H1 (cell line): ENCODE data around the gene PLXDC2. TPM values are rescaled to one million over a fixed set of nuclear protein-coding genes. Genes with fewer than 3 reads are reported as not detected.

Experiments used
- polyA plus RNA-seq, 7 experiments: library from polyadenylated mRNA; depleted of rRNA in 3 of 7; stranded (reverse) in 5 of 7; unstranded in 2 of 7; fragments of >200 nt in 5 of 7; fragments of 200-250 nt in 2 of 7; gene quantifications; 1 replicate in 5 of 7; 2 replicates in 1 of 7; 4 replicates in 1 of 7; pipeline versions ENCODE4 v1.2.1 to v1.2.3, GENCODE V29; 2011 to 2013; ENCODE audit warnings: missing spikeins in 2 of 7, mixed read lengths in 2 of 7
- total RNA-seq: library from RNA; stranded (reverse); fragmentation: NEBNext Ultra II Directional; extraction: Animal tissue kit (Norgen Biotek cat#: 25700); gene quantifications from 2 replicates; pipeline ENCODE4 v1.2.1, GENCODE V29; 2021
- TF ChIP-seq, protein P1 (sequence below): fragments of 300-600 bp; sonication (generic); IDR thresholded peaks from 2 replicates; pipeline ENCODE4 v1.7.1; 2012; ENCODE audit warnings: low read length, moderate library complexity, mild to moderate bottlenecking, inconsistent platforms; ENCODE audit not compliant: insufficient replicate concordance

The PLXDC2 gene
- total and polyA plus RNA-seq, 2 of the 8 experiments (the other 6 are each of a cell fraction or from before 2014, with no cell fraction given): 23.0 to 40.5 TPM

DNA sequence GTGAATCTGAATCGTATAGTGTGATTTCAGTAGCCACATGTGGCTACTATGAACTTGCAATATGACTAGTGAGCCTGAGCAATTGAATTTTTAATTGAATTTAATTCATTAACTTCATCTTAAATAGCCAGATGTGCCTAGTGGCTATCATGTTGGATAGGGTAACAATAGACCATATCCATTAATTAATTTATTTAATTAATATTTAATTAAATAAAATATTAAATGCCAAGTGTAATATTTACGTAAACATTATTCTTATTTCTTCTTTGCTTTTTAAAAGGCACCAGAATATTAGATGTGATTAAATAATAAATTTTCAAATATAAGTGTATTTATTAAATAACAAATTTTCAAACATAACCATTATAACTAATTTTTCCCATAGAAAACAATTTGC, 354.4 kb downstream of the PLXDC2 start (continued):
- TF ChIP-seq, protein P1, sequence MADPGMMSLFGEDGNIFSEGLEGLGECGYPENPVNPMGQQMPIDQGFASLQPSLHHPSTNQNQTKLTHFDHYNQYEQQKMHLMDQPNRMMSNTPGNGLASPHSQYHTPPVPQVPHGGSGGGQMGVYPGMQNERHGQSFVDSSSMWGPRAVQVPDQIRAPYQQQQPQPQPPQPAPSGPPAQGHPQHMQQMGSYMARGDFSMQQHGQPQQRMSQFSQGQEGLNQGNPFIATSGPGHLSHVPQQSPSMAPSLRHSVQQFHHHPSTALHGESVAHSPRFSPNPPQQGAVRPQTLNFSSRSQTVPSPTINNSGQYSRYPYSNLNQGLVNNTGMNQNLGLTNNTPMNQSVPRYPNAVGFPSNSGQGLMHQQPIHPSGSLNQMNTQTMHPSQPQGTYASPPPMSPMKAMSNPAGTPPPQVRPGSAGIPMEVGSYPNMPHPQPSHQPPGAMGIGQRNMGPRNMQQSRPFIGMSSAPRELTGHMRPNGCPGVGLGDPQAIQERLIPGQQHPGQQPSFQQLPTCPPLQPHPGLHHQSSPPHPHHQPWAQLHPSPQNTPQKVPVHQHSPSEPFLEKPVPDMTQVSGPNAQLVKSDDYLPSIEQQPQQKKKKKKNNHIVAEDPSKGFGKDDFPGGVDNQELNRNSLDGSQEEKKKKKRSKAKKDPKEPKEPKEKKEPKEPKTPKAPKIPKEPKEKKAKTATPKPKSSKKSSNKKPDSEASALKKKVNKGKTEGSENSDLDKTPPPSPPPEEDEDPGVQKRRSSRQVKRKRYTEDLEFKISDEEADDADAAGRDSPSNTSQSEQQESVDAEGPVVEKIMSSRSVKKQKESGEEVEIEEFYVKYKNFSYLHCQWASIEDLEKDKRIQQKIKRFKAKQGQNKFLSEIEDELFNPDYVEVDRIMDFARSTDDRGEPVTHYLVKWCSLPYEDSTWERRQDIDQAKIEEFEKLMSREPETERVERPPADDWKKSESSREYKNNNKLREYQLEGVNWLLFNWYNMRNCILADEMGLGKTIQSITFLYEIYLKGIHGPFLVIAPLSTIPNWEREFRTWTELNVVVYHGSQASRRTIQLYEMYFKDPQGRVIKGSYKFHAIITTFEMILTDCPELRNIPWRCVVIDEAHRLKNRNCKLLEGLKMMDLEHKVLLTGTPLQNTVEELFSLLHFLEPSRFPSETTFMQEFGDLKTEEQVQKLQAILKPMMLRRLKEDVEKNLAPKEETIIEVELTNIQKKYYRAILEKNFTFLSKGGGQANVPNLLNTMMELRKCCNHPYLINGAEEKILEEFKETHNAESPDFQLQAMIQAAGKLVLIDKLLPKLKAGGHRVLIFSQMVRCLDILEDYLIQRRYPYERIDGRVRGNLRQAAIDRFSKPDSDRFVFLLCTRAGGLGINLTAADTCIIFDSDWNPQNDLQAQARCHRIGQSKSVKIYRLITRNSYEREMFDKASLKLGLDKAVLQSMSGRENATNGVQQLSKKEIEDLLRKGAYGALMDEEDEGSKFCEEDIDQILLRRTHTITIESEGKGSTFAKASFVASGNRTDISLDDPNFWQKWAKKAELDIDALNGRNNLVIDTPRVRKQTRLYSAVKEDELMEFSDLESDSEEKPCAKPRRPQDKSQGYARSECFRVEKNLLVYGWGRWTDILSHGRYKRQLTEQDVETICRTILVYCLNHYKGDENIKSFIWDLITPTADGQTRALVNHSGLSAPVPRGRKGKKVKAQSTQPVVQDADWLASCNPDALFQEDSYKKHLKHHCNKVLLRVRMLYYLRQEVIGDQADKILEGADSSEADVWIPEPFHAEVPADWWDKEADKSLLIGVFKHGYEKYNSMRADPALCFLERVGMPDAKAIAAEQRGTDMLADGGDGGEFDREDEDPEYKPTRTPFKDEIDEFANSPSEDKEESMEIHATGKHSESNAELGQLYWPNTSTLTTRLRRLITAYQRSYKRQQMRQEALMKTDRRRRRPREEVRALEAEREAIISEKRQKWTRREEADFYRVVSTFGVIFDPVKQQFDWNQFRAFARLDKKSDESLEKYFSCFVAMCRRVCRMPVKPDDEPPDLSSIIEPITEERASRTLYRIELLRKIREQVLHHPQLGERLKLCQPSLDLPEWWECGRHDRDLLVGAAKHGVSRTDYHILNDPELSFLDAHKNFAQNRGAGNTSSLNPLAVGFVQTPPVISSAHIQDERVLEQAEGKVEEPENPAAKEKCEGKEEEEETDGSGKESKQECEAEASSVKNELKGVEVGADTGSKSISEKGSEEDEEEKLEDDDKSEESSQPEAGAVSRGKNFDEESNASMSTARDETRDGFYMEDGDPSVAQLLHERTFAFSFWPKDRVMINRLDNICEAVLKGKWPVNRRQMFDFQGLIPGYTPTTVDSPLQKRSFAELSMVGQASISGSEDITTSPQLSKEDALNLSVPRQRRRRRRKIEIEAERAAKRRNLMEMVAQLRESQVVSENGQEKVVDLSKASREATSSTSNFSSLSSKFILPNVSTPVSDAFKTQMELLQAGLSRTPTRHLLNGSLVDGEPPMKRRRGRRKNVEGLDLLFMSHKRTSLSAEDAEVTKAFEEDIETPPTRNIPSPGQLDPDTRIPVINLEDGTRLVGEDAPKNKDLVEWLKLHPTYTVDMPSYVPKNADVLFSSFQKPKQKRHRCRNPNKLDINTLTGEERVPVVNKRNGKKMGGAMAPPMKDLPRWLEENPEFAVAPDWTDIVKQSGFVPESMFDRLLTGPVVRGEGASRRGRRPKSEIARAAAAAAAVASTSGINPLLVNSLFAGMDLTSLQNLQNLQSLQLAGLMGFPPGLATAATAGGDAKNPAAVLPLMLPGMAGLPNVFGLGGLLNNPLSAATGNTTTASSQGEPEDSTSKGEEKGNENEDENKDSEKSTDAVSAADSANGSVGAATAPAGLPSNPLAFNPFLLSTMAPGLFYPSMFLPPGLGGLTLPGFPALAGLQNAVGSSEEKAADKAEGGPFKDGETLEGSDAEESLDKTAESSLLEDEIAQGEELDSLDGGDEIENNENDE: no peak
